GM12892 (cell line): Measurements from ENCODE around the gene ELL2.

Source experiments
- POLR2A ChIP-seq: IDR thresholded peaks from 2 replicates; pipeline ENCODE4 v1.6.1; 2011; ENCODE audit warnings: low read depth, low read length, control low read depth
- TAF1 ChIP-seq: IDR thresholded peaks from 2 replicates; pipeline ENCODE4 v1.6.1; 2011; ENCODE audit warnings: low read depth, mild to moderate bottlenecking, control low read depth, low read length, borderline replicate concordance

- no peak for TF ChIP-seq TAF1
- no peak for TF ChIP-seq POLR2A
Measured at GRCh38 chr5:95946451-95946850, 15.2 kb downstream of the ELL2 start.
